Central memory CD8-positive, alpha-beta T cell (primary cell): Measurements from ENCODE around the gene STAM2.
"Not testable (repeated sequence)": the region's sequence is repeated elsewhere in the genome, so short reads cannot be mapped to it uniquely, and the experiment has no call there.

Source experiments
- ATAC-seq: fragments of 150-1000 bp; cut with Tn5 transposase; replicated peaks from 2 replicates; pipeline ENCODE4 v1.10.0; 2022; ENCODE audit warnings: mild to moderate bottlenecking, moderate FRiP score, moderate number of reproducible peaks; ENCODE audit not compliant: poor library complexity, severe bottlenecking; ENCODE audit errors: extremely low read depth
- DNase-seq, 2 donors: peaks; one replicate each; pipeline ENCODE4 v3.0.0; 2021; ENCODE audit warnings: low spot score in 2 of 2
- H3K27ac Mint-ChIP-seq: one replicate; pipeline ENCODE4 v1.8.0; 2022; ENCODE audit warnings: low read depth, mild to moderate bottlenecking, moderate library complexity, mixed read lengths
- H3K27me3 Mint-ChIP-seq: one replicate; pipeline ENCODE4 v1.8.0; 2022; ENCODE audit warnings: mixed read lengths
- H3K36me3 Mint-ChIP-seq: one replicate; pipeline ENCODE4 v1.8.0; 2022; ENCODE audit warnings: mild to moderate bottlenecking, moderate library complexity, mixed read lengths; ENCODE audit not compliant: insufficient read depth
- H3K4me1 Mint-ChIP-seq: one replicate; pipeline ENCODE4 v1.8.0; 2022; ENCODE audit warnings: mixed read lengths
- H3K4me3 Mint-ChIP-seq: one replicate; pipeline ENCODE4 v1.8.0; 2022; ENCODE audit warnings: mild to moderate bottlenecking, moderate library complexity, mixed read lengths
- H3K9me3 Mint-ChIP-seq: one replicate; pipeline ENCODE4 v1.8.0; 2022; ENCODE audit warnings: mixed read lengths

STAM2 gene

GRCh38 chr2:152097290-152097800, 78.2 kb downstream of the STAM2 start:
- Mint-ChIP-seq H3K9me3 (no peaks in the 10 kb centered on the region), H3K36me3 (peaks cover 4% of the 10 kb centered on the region), H3K27me3 (peaks cover 45% of the 10 kb centered on the region), H3K4me3 (peak overlapping the region; percentile 75), H3K4me1 (peaks cover 18% of the 10 kb centered on the region), H3K27ac (no peak overlapping the region)
- ATAC-seq = no peak
- DNase-seq = no peak

- Mint-ChIP-seq H3K27ac (no peak overlapping the region), H3K9me3 (no peaks in the 10 kb centered on the region), H3K4me1 (peaks cover 18% of the 10 kb centered on the region), H3K4me3 (no peak overlapping the region), H3K27me3 (peaks cover 37% of the 10 kb centered on the region), H3K36me3 (peaks cover 4% of the 10 kb centered on the region)
- DNase-seq (no peak), ATAC-seq (no peak)
Measured at GRCh38 chr2:152095146-152095545, 80.4 kb downstream of the STAM2 start.

- H3K27ac Mint-ChIP-seq = no peak overlapping the region
- DNase-seq (no peak), ATAC-seq (no peak)
- no peak overlapping the region for H3K4me3 Mint-ChIP-seq
- H3K27me3 Mint-ChIP-seq = peaks cover 26% of the 10 kb centered on the region
- no peaks in the 10 kb centered on the region for H3K9me3 Mint-ChIP-seq
- peaks cover 1% of the 10 kb centered on the region for H3K36me3 Mint-ChIP-seq
- H3K4me1 Mint-ChIP-seq = peaks cover 11% of the 10 kb centered on the region
Measured at GRCh38 chr2:152094014-152094413, 81.5 kb downstream of the STAM2 start.

GRCh38 chr2:152093464-152093863, 82.1 kb downstream of the STAM2 start:
- Mint-ChIP-seq H3K27me3 (peaks cover 23% of the 10 kb centered on the region), H3K36me3 (peaks cover under 1% of the 10 kb centered on the region), H3K27ac (no peak overlapping the region), H3K4me3 (no peak overlapping the region), H3K9me3 (no peaks in the 10 kb centered on the region), H3K4me1 (peaks cover 10% of the 10 kb centered on the region)
- DNase-seq = no peak
- no peak for ATAC-seq

- peaks cover 10% of the 10 kb centered on the region for H3K27me3 Mint-ChIP-seq
- ATAC-seq = no peak
- H3K27ac Mint-ChIP-seq = no peak overlapping the region
- no peaks in the 10 kb centered on the region for H3K4me1 Mint-ChIP-seq
- no peak overlapping the region for H3K4me3 Mint-ChIP-seq
- H3K36me3 Mint-ChIP-seq = no peaks in the 10 kb centered on the region
- H3K9me3 Mint-ChIP-seq = no peaks in the 10 kb centered on the region
- no peak for DNase-seq
Measured at GRCh38 chr2:152092095-152092494, 83.5 kb downstream of the STAM2 start.

- H3K36me3 Mint-ChIP-seq, H3K27ac Mint-ChIP-seq, H3K9me3 Mint-ChIP-seq, H3K4me1 Mint-ChIP-seq, ATAC-seq, H3K27me3 Mint-ChIP-seq, H3K4me3 Mint-ChIP-seq, DNase-seq: not testable (repeated sequence)
Measured at GRCh38 chr2:152090726-152091125, 84.8 kb downstream of the STAM2 start.

- Mint-ChIP-seq H3K27me3 (no peaks in the 10 kb centered on the region), H3K9me3 (no peaks in the 10 kb centered on the region), H3K4me1 (no peaks in the 10 kb centered on the region), H3K27ac (no peak overlapping the region), H3K36me3 (no peaks in the 10 kb centered on the region), H3K4me3 (no peak overlapping the region)
- ATAC-seq (no peak), DNase-seq (no peak)
Measured at GRCh38 chr2:152089238-152089637, 86.3 kb downstream of the STAM2 start.

GRCh38 chr2:152088006-152088405, 87.6 kb downstream of the STAM2 start:
- DNase-seq (no peak), ATAC-seq (no peak)
- H3K4me3 Mint-ChIP-seq = no peak overlapping the region
- H3K36me3 Mint-ChIP-seq = no peaks in the 10 kb centered on the region
- H3K27ac Mint-ChIP-seq = no peak overlapping the region
- H3K9me3 Mint-ChIP-seq = no peaks in the 10 kb centered on the region
- H3K27me3 Mint-ChIP-seq = no peaks in the 10 kb centered on the region
- H3K4me1 Mint-ChIP-seq = no peaks in the 10 kb centered on the region

GRCh38 chr2:152086231-152086630, 89.3 kb downstream of the STAM2 start:
- no peaks in the 10 kb centered on the region for H3K9me3 Mint-ChIP-seq
- no peak overlapping the region for H3K27ac Mint-ChIP-seq
- H3K27me3 Mint-ChIP-seq = no peaks in the 10 kb centered on the region
- no peaks in the 10 kb centered on the region for H3K4me1 Mint-ChIP-seq
- no peaks in the 10 kb centered on the region for H3K36me3 Mint-ChIP-seq
- no peak for DNase-seq
- no peak for ATAC-seq
- no peak overlapping the region for H3K4me3 Mint-ChIP-seq

- H3K4me3 Mint-ChIP-seq = no peak overlapping the region
- H3K27ac Mint-ChIP-seq = no peak overlapping the region
- no peaks in the 10 kb centered on the region for H3K27me3 Mint-ChIP-seq
- no peak for ATAC-seq
- no peak for DNase-seq
- no peaks in the 10 kb centered on the region for H3K9me3 Mint-ChIP-seq
- no peaks in the 10 kb centered on the region for H3K4me1 Mint-ChIP-seq
- no peaks in the 10 kb centered on the region for H3K36me3 Mint-ChIP-seq
Measured at GRCh38 chr2:152084076-152084475, 91.5 kb downstream of the STAM2 start.

- Mint-ChIP-seq H3K9me3 (no peaks in the 10 kb centered on the region), H3K27ac (no peak overlapping the region), H3K36me3 (no peaks in the 10 kb centered on the region), H3K4me1 (no peaks in the 10 kb centered on the region), H3K4me3 (no peak overlapping the region), H3K27me3 (no peaks in the 10 kb centered on the region)
- ATAC-seq (no peak), DNase-seq (no peak)
Measured at GRCh38 chr2:152083202-152083875, 92.2 kb downstream of the STAM2 start.

GRCh38 chr2:152078662-152079061, 96.9 kb downstream of the STAM2 start:
- no peaks in the 10 kb centered on the region for H3K36me3 Mint-ChIP-seq
- no peaks in the 10 kb centered on the region for H3K4me1 Mint-ChIP-seq
- H3K27ac Mint-ChIP-seq = no peak overlapping the region
- DNase-seq = no peak
- no peak overlapping the region for H3K4me3 Mint-ChIP-seq
- no peak for ATAC-seq
- no peaks in the 10 kb centered on the region for H3K9me3 Mint-ChIP-seq
- H3K27me3 Mint-ChIP-seq = no peaks in the 10 kb centered on the region

- H3K27ac Mint-ChIP-seq = no peak overlapping the region
- ATAC-seq = no peak
- H3K4me1 Mint-ChIP-seq = no peaks in the 10 kb centered on the region
- H3K36me3 Mint-ChIP-seq = no peaks in the 10 kb centered on the region
- no peaks in the 10 kb centered on the region for H3K27me3 Mint-ChIP-seq
- H3K4me3 Mint-ChIP-seq = no peak overlapping the region
- DNase-seq = no peak
- H3K9me3 Mint-ChIP-seq = no peaks in the 10 kb centered on the region
Measured at GRCh38 chr2:152078023-152078422, 97.5 kb downstream of the STAM2 start.
